SU-DHL-6 (cell line): ENCODE measurements around the gene TNFRSF18.

Source experiments
- H2AFZ ChIP-seq: fragments of 200-600 bp; sonication (generic); 2 replicates; pipeline ENCODE4 v1.6.1; 2014; ENCODE audit warnings: low read depth, mild to moderate bottlenecking, moderate library complexity, mixed read lengths, antibody characterized with exemption, low read length; ENCODE audit not compliant: severe bottlenecking
- H3F3A ChIP-seq: fragments of 200-600 bp; shearing (Covaris generic); 2 replicates; pipeline ENCODE4 v1.6.0; 2016; ENCODE audit warnings: antibody characterized with exemption, mild to moderate bottlenecking; ENCODE audit not compliant: insufficient read depth
- H3K27ac ChIP-seq: fragments of 200-600 bp; sonication (generic); 2 replicates; pipeline ENCODE4 v1.5.1; 2016; ENCODE audit warnings: low read depth, mild to moderate bottlenecking, low read length, moderate library complexity, mixed read lengths
- H3K27me3 ChIP-seq: fragments of 200-600 bp; sonication (generic), shearing (Covaris generic); 2 replicates; pipeline ENCODE4 v1.6.0; 2014; ENCODE audit warnings: mild to moderate bottlenecking, low read length
- H3K36me3 ChIP-seq: fragments of 200-600 bp; sonication (generic); 2 replicates; pipeline ENCODE4 v1.6.1; 2014; ENCODE audit warnings: mild to moderate bottlenecking, low read length, mixed read lengths
- H3K4me2 ChIP-seq: fragments of 300-600, 200-600 bp; shearing (Covaris generic), sonication (generic); 2 replicates; pipeline ENCODE4 v1.6.0; 2014; ENCODE audit warnings: low read length, low read depth, mild to moderate bottlenecking; ENCODE audit not compliant: poor library complexity, severe bottlenecking
- H3K4me3 ChIP-seq: fragments of 200-600 bp; sonication (generic); 2 replicates; pipeline ENCODE4 v1.5.1; 2014; ENCODE audit warnings: antibody characterized with exemption, low read length, mild to moderate bottlenecking, mixed read lengths; ENCODE audit not compliant: insufficient read depth, poor library complexity, severe bottlenecking
- H3K79me2 ChIP-seq: fragments of 200-600 bp; sonication (generic); 2 replicates; pipeline ENCODE4 v1.6.1; 2014; ENCODE audit warnings: mild to moderate bottlenecking, low read length, moderate library complexity; ENCODE audit not compliant: insufficient read depth
- H3K9ac ChIP-seq: fragments of 200-600 bp; sonication (generic); 2 replicates; pipeline ENCODE4 v1.7.0; 2014; ENCODE audit warnings: mild to moderate bottlenecking, low read length
- H3K9me2 ChIP-seq: fragments of 200-600 bp; sonication (generic); replicated peaks from 2 replicates; pipeline ENCODE4 v1.6.1; 2014; ENCODE audit warnings: low read length; ENCODE audit not compliant: insufficient read depth
- H3K9me3 ChIP-seq: fragments of 200-600 bp; sonication (generic); 2 replicates; pipeline ENCODE4 v1.6.1; 2014; ENCODE audit warnings: low read length, mixed read lengths; ENCODE audit not compliant: insufficient read depth
- H4K20me1 ChIP-seq: fragments of 200-600 bp; sonication (generic); 2 replicates; pipeline ENCODE4 v1.6.1; 2014; ENCODE audit warnings: low read depth, mild to moderate bottlenecking, antibody characterized with exemption, low read length, moderate library complexity, mixed read lengths
- CTCF ChIP-seq: fragments of 200-600 bp; sonication (generic); IDR thresholded peaks from one replicate; pipeline ENCODE4 v1.5.1; 2017; ENCODE audit warnings: antibody characterized with exemption, mild to moderate bottlenecking, low read length, moderate library complexity; ENCODE audit not compliant: insufficient read depth, poor library complexity, severe bottlenecking
- EZH2phosphoT487 ChIP-seq: fragments of 200-600 bp; sonication (generic), shearing (Covaris generic); conservative IDR thresholded peaks from 2 replicates; pipeline ENCODE4 v1.6.1; 2018; ENCODE audit warnings: mild to moderate bottlenecking, antibody characterized with exemption, low read length, moderate library complexity, mixed read lengths

The TNFRSF18 gene

GRCh38 chr1:1185101-1185765, 21.2 kb downstream of the TNFRSF18 start:
- H3K36me3 ChIP-seq = no peaks in the 10 kb centered on the region

GRCh38 chr1:1183833-1184775, 22.3 kb downstream of the TNFRSF18 start:
- Histone ChIP-seq H3K4me3 (no peak overlapping the region), H4K20me1 (no peaks in the 10 kb centered on the region), H2AFZ (no peak overlapping the region), H3K27ac (no peak overlapping the region), H3K9me3 (no peaks in the 10 kb centered on the region), H3K36me3 (no peaks in the 10 kb centered on the region), H3K4me2 (no peak overlapping the region), H3K27me3 (no peaks in the 10 kb centered on the region), H3K79me2 (no peaks in the 10 kb centered on the region), H3K9ac (no peak overlapping the region), H3K9me2 (no peaks in the 10 kb centered on the region), H3F3A (no peaks in the 10 kb centered on the region)
- no peak for TF ChIP-seq CTCF
- TF ChIP-seq EZH2phosphoT487 = no peak

More at GRCh38 chr1:1185101-1185765, 21.2 kb downstream of the TNFRSF18 start:
- Histone ChIP-seq H4K20me1 (no peaks in the 10 kb centered on the region), H3F3A (no peaks in the 10 kb centered on the region), H3K9me3 (no peaks in the 10 kb centered on the region), H3K4me3 (no peak overlapping the region), H3K9ac (no peak overlapping the region), H3K9me2 (no peaks in the 10 kb centered on the region), H3K27ac (no peak overlapping the region), H3K4me2 (no peak overlapping the region), H2AFZ (no peak overlapping the region), H3K27me3 (no peaks in the 10 kb centered on the region), H3K79me2 (no peaks in the 10 kb centered on the region)
- TF ChIP-seq EZH2phosphoT487 (no peak), CTCF (no peak)

GRCh38 chr1:1183221-1183747, 23.1 kb downstream of the TNFRSF18 start:
- Histone ChIP-seq H3K27me3 (no peaks in the 10 kb centered on the region), H3K36me3 (no peaks in the 10 kb centered on the region), H3K9me3 (no peaks in the 10 kb centered on the region), H4K20me1 (no peaks in the 10 kb centered on the region), H3K79me2 (no peaks in the 10 kb centered on the region), H3K9me2 (no peaks in the 10 kb centered on the region), H3F3A (no peaks in the 10 kb centered on the region), H3K4me2 (no peak overlapping the region), H3K4me3 (no peak overlapping the region), H2AFZ (no peak overlapping the region), H3K9ac (no peak overlapping the region), H3K27ac (no peak overlapping the region)
- no peak for TF ChIP-seq CTCF
- TF ChIP-seq EZH2phosphoT487 = no peak
